K562 (cell line): Measurements from ENCODE around the gene NARF. TPM values are rescaled to one million over a fixed set of nuclear protein-coding genes. Genes with fewer than 3 reads are reported as not detected.

Experiments used
- DDX20 ChIP-seq: fragments of 450-650 bp; IDR thresholded peaks from 2 replicates; pipeline ENCODE4 v1.6.1; 2016; ENCODE audit warnings: missing genetic modification characterization, low read depth, mild to moderate bottlenecking, missing compliant biosample characterization, moderate library complexity
- ZNF124 ChIP-seq: sonication (generic); formaldehyde crosslinking; IDR thresholded peaks from 2 replicates; pipeline ENCODE4 v1.8.1; 2022; ENCODE audit warnings: missing genetic modification reagents
- ZNF586 ChIP-seq: fragments of 450-650 bp; formaldehyde crosslinking; conservative IDR thresholded peaks from 2 replicates; pipeline ENCODE4 v1.4.0; 2020; ENCODE audit warnings: mild to moderate bottlenecking, moderate library complexity
- polyA plus RNA-seq, 8 experiments: library from polyadenylated mRNA; depleted of rRNA in 4 of 8; stranded (reverse) in 5 of 8; unstranded in 3 of 8; fragments of >200 nt; fragmentation: Nextera tagmentation in 2 of 8; fragmentation: Illumina TruSeq in 1 of 8; extraction: Ambion mirVana in 2 of 8; extraction: Trizol in 1 of 8; gene quantifications; 2 replicates each; pipeline versions ENCODE4 v1.2.1 to v1.2.3, GENCODE V29; 2011 to 2014; ENCODE audit warnings: inconsistent platforms in 1 of 8, missing spikeins in 1 of 8
- total RNA-seq, 7 experiments: library from RNA; depleted of rRNA in 6 of 7; stranded (reverse); fragments of >200 nt in 6 of 7; fragmentation: Illumina TruSeq in 2 of 7; extraction: Trizol in 2 of 7; gene quantifications; 2 replicates each; pipeline versions ENCODE4 v1.2.1 to v1.2.3, GENCODE V29; 2011 to 2021; ENCODE audit warnings: low replicate concordance in 1 of 7
- TF ChIP-seq, protein P1 (sequence below), 2 experiments: fragments of 450-650 bp; formaldehyde crosslinking in 1 of 2; IDR thresholded peaks; 2 replicates each; pipeline versions ENCODE4 v1.4.0 to v1.6.1; 2014 to 2020; ENCODE audit warnings: mild to moderate bottlenecking in 2 of 2, borderline replicate concordance in 1 of 2, low read depth in 1 of 2
- TF ChIP-seq, protein P2 (sequence below): fragments of 250-450 bp; sonication (Bioruptor Pico); IDR thresholded peaks from 2 replicates; pipeline ENCODE4 v1.5.0; 2021; ENCODE audit warnings: mild to moderate bottlenecking, moderate library complexity
- TF ChIP-seq, protein P3 (sequence below), 2 experiments: fragments of 150-350 bp in 1 of 2; IDR thresholded peaks; 2 replicates each; pipeline ENCODE4 v1.6.1; 2012 to 2016; ENCODE audit warnings: low read depth in 2 of 2, low read length in 2 of 2, mild to moderate bottlenecking in 1 of 2, moderate library complexity in 1 of 2
- TF ChIP-seq, protein P4 (sequence below): fragments of 450-650 bp; IDR thresholded peaks from 2 replicates; pipeline ENCODE4 v1.6.1; 2017; ENCODE audit warnings: antibody characterized with exemption

NARF gene
- total and polyA plus RNA-seq, 9 of the 15 experiments (the other 6 are each of a cell fraction or from before 2014, with no cell fraction given) = 60.4 to 423 (median 132) TPM

DNA sequence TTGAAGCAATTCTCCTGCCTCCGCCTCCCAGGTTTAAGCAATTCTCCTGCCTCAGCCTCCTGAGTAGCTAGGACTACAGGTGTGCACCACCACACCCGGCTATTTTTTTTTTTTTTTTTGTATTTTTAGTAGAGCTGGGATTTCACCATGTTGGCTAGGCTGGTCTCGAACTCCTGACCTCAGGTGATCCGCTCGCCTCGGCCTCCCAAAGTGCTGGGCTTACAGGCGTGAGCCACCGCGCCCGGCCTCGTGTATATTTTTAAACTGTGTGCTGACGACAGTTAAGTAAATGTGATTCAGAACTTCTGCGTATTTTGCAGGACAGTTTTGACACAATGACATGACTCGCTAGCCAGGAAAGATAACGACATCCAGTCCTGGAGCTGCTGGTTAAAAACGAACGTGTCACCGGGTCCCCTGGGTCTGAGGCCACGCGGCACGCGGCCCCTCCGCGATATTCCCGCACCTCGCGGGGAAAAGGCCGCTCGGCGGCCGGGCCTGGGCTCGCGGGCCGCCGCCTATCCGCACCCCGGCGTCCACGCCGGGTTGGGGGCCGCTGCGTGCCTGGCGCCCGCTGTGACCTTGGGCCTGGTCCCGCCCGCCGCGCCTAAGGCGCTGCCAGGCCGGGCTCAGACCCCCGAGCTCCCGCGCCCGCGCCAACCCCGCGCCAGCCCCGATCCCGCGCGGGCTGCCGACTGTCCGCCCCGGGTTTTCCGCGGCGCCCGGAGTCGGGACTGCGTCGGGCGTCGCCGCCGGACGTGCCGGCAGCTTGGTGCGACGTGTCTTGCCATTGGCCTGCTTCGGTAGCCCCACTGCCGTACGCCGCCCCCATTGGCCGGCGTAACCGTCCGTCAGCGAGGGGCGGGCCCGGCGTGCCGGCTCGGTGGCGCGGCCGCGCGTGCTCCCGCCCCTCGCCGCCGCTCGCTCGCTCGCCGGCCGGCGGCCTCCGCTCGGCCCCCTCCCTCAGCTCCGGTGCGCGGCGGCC is 60.6 kb downstream of the NARF start, which contains the start of gene FOXK2 (continued):
- TF ChIP-seq, protein P1, sequence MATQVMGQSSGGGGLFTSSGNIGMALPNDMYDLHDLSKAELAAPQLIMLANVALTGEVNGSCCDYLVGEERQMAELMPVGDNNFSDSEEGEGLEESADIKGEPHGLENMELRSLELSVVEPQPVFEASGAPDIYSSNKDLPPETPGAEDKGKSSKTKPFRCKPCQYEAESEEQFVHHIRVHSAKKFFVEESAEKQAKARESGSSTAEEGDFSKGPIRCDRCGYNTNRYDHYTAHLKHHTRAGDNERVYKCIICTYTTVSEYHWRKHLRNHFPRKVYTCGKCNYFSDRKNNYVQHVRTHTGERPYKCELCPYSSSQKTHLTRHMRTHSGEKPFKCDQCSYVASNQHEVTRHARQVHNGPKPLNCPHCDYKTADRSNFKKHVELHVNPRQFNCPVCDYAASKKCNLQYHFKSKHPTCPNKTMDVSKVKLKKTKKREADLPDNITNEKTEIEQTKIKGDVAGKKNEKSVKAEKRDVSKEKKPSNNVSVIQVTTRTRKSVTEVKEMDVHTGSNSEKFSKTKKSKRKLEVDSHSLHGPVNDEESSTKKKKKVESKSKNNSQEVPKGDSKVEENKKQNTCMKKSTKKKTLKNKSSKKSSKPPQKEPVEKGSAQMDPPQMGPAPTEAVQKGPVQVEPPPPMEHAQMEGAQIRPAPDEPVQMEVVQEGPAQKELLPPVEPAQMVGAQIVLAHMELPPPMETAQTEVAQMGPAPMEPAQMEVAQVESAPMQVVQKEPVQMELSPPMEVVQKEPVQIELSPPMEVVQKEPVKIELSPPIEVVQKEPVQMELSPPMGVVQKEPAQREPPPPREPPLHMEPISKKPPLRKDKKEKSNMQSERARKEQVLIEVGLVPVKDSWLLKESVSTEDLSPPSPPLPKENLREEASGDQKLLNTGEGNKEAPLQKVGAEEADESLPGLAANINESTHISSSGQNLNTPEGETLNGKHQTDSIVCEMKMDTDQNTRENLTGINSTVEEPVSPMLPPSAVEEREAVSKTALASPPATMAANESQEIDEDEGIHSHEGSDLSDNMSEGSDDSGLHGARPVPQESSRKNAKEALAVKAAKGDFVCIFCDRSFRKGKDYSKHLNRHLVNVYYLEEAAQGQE (IDR thresholded peaks at IDR 0.05; ENCODE audit: borderline replicate concordance) = no peak
- TF ChIP-seq, protein P1 (CRISPR knock-in tag; IDR thresholded peaks at IDR 0.05; ENCODE audit: low read depth) = peak; percentile 82; the same call in 1 of the 2 replicates
- TF ChIP-seq, protein P2, sequence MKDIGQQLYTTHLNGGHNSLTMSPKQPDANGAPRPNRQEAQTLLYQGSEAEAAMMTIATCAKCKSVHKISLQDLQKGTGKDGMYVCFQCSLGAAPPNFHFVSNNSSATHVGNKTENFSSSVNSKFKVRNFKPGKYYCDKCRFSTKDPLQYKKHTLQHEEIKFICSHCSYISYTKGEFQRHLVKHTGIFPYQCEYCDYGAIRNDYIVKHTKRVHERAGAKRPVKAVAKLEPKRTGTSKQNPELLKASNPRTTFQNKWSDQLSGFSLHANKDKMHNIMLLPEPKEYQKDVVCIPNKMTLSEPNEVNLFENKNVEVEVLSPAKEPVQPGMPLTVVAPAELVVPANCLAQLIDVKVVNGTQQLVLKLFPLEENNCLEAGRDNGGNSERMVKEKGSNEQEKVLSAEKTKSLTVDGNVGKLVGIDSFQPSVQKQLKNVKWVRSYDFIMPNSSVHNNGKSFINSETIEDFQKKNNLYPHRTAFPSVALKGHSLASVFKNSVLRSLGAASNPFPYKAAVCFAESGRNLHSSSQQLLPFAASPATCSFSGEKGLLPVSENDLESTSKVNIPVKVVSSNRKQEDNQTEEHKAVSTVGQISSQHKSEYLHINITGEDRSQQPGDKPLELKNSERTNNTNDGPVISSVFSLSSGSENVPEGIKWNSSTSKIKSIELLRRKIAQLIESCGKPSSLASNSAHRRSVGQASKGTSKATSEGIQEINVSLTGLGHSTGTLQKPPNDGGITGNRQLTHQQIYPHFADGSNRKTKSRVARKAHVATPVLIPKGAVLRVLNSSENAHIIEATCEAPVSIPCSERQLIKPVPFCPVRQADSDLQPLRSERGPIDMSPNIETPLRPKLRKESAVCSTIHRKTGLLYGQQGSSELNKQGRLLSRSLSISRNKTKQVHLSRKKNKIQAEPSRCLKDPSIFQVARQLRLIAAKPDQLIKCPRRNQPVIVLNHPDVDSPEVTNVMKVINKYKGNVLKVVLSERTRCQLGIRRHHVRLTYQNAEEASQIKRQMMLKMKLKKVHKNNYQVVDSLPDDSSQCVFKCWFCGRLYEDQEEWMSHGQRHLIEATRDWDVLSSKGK = no peak
- TF ChIP-seq DDX20 (tag) = no peak
- no peak for TF ChIP-seq ZNF586 (CRISPR knock-in tag)
- TF ChIP-seq, protein P3, sequence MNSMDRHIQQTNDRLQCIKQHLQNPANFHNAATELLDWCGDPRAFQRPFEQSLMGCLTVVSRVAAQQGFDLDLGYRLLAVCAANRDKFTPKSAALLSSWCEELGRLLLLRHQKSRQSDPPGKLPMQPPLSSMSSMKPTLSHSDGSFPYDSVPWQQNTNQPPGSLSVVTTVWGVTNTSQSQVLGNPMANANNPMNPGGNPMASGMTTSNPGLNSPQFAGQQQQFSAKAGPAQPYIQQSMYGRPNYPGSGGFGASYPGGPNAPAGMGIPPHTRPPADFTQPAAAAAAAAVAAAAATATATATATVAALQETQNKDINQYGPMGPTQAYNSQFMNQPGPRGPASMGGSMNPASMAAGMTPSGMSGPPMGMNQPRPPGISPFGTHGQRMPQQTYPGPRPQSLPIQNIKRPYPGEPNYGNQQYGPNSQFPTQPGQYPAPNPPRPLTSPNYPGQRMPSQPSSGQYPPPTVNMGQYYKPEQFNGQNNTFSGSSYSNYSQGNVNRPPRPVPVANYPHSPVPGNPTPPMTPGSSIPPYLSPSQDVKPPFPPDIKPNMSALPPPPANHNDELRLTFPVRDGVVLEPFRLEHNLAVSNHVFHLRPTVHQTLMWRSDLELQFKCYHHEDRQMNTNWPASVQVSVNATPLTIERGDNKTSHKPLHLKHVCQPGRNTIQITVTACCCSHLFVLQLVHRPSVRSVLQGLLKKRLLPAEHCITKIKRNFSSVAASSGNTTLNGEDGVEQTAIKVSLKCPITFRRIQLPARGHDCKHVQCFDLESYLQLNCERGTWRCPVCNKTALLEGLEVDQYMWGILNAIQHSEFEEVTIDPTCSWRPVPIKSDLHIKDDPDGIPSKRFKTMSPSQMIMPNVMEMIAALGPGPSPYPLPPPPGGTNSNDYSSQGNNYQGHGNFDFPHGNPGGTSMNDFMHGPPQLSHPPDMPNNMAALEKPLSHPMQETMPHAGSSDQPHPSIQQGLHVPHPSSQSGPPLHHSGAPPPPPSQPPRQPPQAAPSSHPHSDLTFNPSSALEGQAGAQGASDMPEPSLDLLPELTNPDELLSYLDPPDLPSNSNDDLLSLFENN (IDR thresholded peaks at IDR 0.05; ENCODE audit: low read depth in 2 of 2, low read length in 2 of 2) = no peak
- TF ChIP-seq, protein P4, sequence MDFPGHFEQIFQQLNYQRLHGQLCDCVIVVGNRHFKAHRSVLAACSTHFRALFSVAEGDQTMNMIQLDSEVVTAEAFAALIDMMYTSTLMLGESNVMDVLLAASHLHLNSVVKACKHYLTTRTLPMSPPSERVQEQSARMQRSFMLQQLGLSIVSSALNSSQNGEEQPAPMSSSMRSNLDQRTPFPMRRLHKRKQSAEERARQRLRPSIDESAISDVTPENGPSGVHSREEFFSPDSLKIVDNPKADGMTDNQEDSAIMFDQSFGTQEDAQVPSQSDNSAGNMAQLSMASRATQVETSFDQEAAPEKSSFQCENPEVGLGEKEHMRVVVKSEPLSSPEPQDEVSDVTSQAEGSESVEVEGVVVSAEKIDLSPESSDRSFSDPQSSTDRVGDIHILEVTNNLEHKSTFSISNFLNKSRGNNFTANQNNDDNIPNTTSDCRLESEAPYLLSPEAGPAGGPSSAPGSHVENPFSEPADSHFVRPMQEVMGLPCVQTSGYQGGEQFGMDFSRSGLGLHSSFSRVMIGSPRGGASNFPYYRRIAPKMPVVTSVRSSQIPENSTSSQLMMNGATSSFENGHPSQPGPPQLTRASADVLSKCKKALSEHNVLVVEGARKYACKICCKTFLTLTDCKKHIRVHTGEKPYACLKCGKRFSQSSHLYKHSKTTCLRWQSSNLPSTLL = 0 out of 2 replicates have a peak, but pooled peaks have one; percentile 28
- no peak for TF ChIP-seq ZNF124 (CRISPR knock-in tag)
